ENCODE measurements around the gene CXCR4. TPM values are rescaled to one million over a fixed set of nuclear protein-coding genes. Genes with fewer than 3 reads are reported as not detected.

CXCR4 gene
- polyA plus RNA-seq, 1 donor from 2014 or later = 0.50 TPM

- Histone ChIP-seq H3K9ac (ENCODE audit: low read length) (no peak overlapping the region), H3K4me2 (ENCODE audit: low read length) (no peak overlapping the region), H3K9me3 (ENCODE audit: low read length) (no peaks in the 10 kb centered on the region), H3F3A (ENCODE audit: insufficient read depth, low read length, poor library complexity, severe bottlenecking) (no peaks in the 10 kb centered on the region), H3K36me3 (ENCODE audit: insufficient read depth, low read length) (no peaks in the 10 kb centered on the region), H3K27ac (ENCODE audit: low read length) (no peak overlapping the region), H3K79me2 (replicated peaks; ENCODE audit: insufficient read depth, low read length) (no peaks in the 10 kb centered on the region), H3K9me2 (ENCODE audit: insufficient read depth, low read length) (no peaks in the 10 kb centered on the region), H4K20me1 (ENCODE audit: insufficient read depth) (no peaks in the 10 kb centered on the region), H2AFZ (ENCODE audit: low read depth, low read length) (no peak overlapping the region), H3K4me3 (ENCODE audit: low read length) (no peak overlapping the region), H3K27me3 (ENCODE audit: insufficient read depth, low read depth, low read length) (peaks cover 16% of the 10 kb centered on the region)
- TF ChIP-seq POLR2AphosphoS5 (IDR thresholded peaks at IDR 0.05) (no peak), CTCF (IDR thresholded peaks at IDR 0.05; ENCODE audit: poor library complexity, severe bottlenecking) (no peak), TAF1 (IDR thresholded peaks at IDR 0.05; ENCODE audit: low read depth) (no peak), RAD21 (conservative IDR thresholded peaks at IDR 0.05) (no peak), EZH2 (IDR thresholded peaks at IDR 0.05; ENCODE audit: borderline replicate concordance, insufficient read depth, low read length, poor library complexity, severe bottlenecking) (no peak), EP300 (conservative IDR thresholded peaks at IDR 0.05; ENCODE audit: poor library complexity, severe bottlenecking) (no peak), SMC3 (conservative IDR thresholded peaks at IDR 0.05; ENCODE audit: poor library complexity) (no peak), MXI1 (conservative IDR thresholded peaks at IDR 0.05; ENCODE audit: poor library complexity, severe bottlenecking) (no peak), REST (IDR thresholded peaks at IDR 0.05; ENCODE audit: borderline replicate concordance) (no peak)
These were observed 6.2 kb downstream of the CXCR4 start for GRCh38 chr2:136111711-136112110.

GRCh38 chr2:136110526-136110925 lies 7.4 kb downstream of the CXCR4 start:
- no peaks in the 10 kb centered on the region for H3K9me2 ChIP-seq (ENCODE audit: insufficient read depth, low read length)
- no peaks in the 10 kb centered on the region for H3F3A ChIP-seq (ENCODE audit: insufficient read depth, low read length, poor library complexity, severe bottlenecking)
- no peak for TF ChIP-seq REST (IDR thresholded peaks at IDR 0.05; ENCODE audit: borderline replicate concordance)
- no peak for TF ChIP-seq TAF1 (IDR thresholded peaks at IDR 0.05; ENCODE audit: low read depth)
- TF ChIP-seq CTCF (IDR thresholded peaks at IDR 0.05; ENCODE audit: poor library complexity, severe bottlenecking) = no peak
- TF ChIP-seq EZH2 (IDR thresholded peaks at IDR 0.05; ENCODE audit: borderline replicate concordance, insufficient read depth, low read length, poor library complexity, severe bottlenecking) = no peak
- TF ChIP-seq MXI1 (conservative IDR thresholded peaks at IDR 0.05; ENCODE audit: poor library complexity, severe bottlenecking) = no peak
- no peak for TF ChIP-seq EP300 (conservative IDR thresholded peaks at IDR 0.05; ENCODE audit: poor library complexity, severe bottlenecking)
- no peak for TF ChIP-seq RAD21 (conservative IDR thresholded peaks at IDR 0.05)
- no peaks in the 10 kb centered on the region for H3K36me3 ChIP-seq (ENCODE audit: insufficient read depth, low read length)
- H3K27me3 ChIP-seq (ENCODE audit: insufficient read depth, low read depth, low read length) = peaks cover 5% of the 10 kb centered on the region
- no peaks in the 10 kb centered on the region for H3K79me2 ChIP-seq (replicated peaks; ENCODE audit: insufficient read depth, low read length)
- no peaks in the 10 kb centered on the region for H4K20me1 ChIP-seq (ENCODE audit: insufficient read depth)
- no peaks in the 10 kb centered on the region for H3K9me3 ChIP-seq (ENCODE audit: low read length)
- no peak overlapping the region for H3K9ac ChIP-seq (ENCODE audit: low read length)
- no peak overlapping the region for H3K27ac ChIP-seq (ENCODE audit: low read length)
- H3K4me2 ChIP-seq (ENCODE audit: low read length) = no peak overlapping the region
- H2AFZ ChIP-seq (ENCODE audit: low read depth, low read length) = no peak overlapping the region
- H3K4me3 ChIP-seq (ENCODE audit: low read length) = no peak overlapping the region
